CD4-positive, alpha-beta T cell (primary cell): ENCODE data around the gene FLII. TPM values are rescaled to one million over a fixed set of nuclear protein-coding genes. Genes with fewer than 3 reads are reported as not detected.

Experiments used
- ATAC-seq: fragments of 200-7000 bp; cut with Tn5 transposase; one replicate; pipeline ENCODE4 v1.10.0; 2022; ENCODE audit warnings: mild to moderate bottlenecking; ENCODE audit not compliant: poor library complexity
- CTCF ChIA-PET: fragments of 350-600 bp; sonication (Branson Sonifier 250); formaldehyde crosslinking; loops from one replicate; lab custom pipeline; 2021; ENCODE audit warnings: antibody characterized with exemption, inconsistent platforms; lab: Charles Lee
- POLR2A ChIA-PET: fragments of 350-600 bp; sonication (Branson Sonifier 250); formaldehyde crosslinking; loops from one replicate; lab custom pipeline; 2021; ENCODE audit warnings: antibody characterized with exemption, inconsistent platforms; lab: Charles Lee
- DNase-seq, 14 experiments: peaks; one replicate each; pipeline ENCODE4 v3.0.0-alpha.2; 2013 to 2020; ENCODE audit warnings: mixed read lengths in 2 of 14
- H3K27ac ChIP-seq, 2 donors: one replicate each; pipeline versions ENCODE4 v1.5.1 to v1.7.0; 2013; ENCODE audit warnings: low read length in 2 of 2, low read depth in 1 of 2, mild to moderate bottlenecking in 1 of 2
- H3K27me3 ChIP-seq, 2 experiments: 1 replicate in 1 of 2; 2 replicates in 1 of 2; pipeline versions ENCODE4 v1.6.1 to v1.7.0; 2013; ENCODE audit warnings: low read length in 2 of 2, control low read depth in 1 of 2, mild to moderate bottlenecking in 1 of 2, moderate library complexity in 1 of 2; ENCODE audit not compliant: insufficient read depth in 2 of 2, control insufficient read depth in 1 of 2
- H3K36me3 ChIP-seq: one replicate; pipeline ENCODE4 v1.6.1; 2013; ENCODE audit warnings: low read length, control low read depth; ENCODE audit not compliant: insufficient read depth
- H3K4me1 ChIP-seq: one replicate; pipeline ENCODE4 v1.6.1; 2013; ENCODE audit warnings: low read length, control low read depth; ENCODE audit not compliant: insufficient read depth
- H3K4me3 ChIP-seq: one replicate; pipeline ENCODE4 v1.5.1; 2013; ENCODE audit warnings: mild to moderate bottlenecking, low read length, moderate library complexity
- H3K9me3 ChIP-seq, 2 experiments: 1 replicate in 1 of 2; 2 replicates in 1 of 2; pipeline versions ENCODE4 v1.6.1 to v1.7.0; 2013; ENCODE audit warnings: low read length in 2 of 2, mild to moderate bottlenecking in 2 of 2, control low read depth in 1 of 2, moderate library complexity in 1 of 2; ENCODE audit not compliant: control insufficient read depth in 1 of 2, insufficient read depth in 1 of 2
- H3K27ac Mint-ChIP-seq: one replicate; pipeline ENCODE4 v1.8.0; 2020; ENCODE audit warnings: mixed read lengths
- H3K27me3 Mint-ChIP-seq: one replicate; pipeline ENCODE4 v1.8.0; 2021; ENCODE audit warnings: mixed read lengths
- H3K36me3 Mint-ChIP-seq: one replicate; pipeline ENCODE4 v1.8.0; 2021; ENCODE audit warnings: low read depth, mixed read lengths
- H3K4me1 Mint-ChIP-seq: one replicate; pipeline ENCODE4 v1.8.0; 2021; ENCODE audit warnings: low read depth, mixed read lengths
- H3K4me3 Mint-ChIP-seq: one replicate; pipeline ENCODE4 v1.8.0; 2020; ENCODE audit warnings: mild to moderate bottlenecking, mixed read lengths
- H3K9me3 Mint-ChIP-seq: one replicate; pipeline ENCODE4 v1.8.0; 2020; ENCODE audit warnings: mixed read lengths
- CTCF ChIP-seq: fragments of 200-600 bp; IDR thresholded peaks from one replicate; pipeline ENCODE4 v1.8.0; 2022; ENCODE audit warnings: antibody characterized with exemption, mild to moderate bottlenecking
- intact Hi-C, 2 experiments: fragments of 100-400 bp; cut with DNase I in 1 of 2; cut with micrococcal nuclease in 1 of 2; formaldehyde crosslinking; loops; one replicate each; pipeline versions ENCODE4 v1.15.1 to v1.9.0; 2023 to 2025; cut with DNase I, micrococcal nuclease
- total RNA-seq, 174 experiments: library from RNA in 2 of 174; stranded (reverse) in 2 of 174; gene quantifications; one replicate each; pipeline ENCODE4 v1.2.3 and lab custom pipeline; 2021 to 2026

FLII gene
- total RNA-seq, 2 experiments from 2014 or later, result 179 to 190 TPM

GRCh38 chr17:18247613-18248001 lies 10.9 kb downstream of the FLII start:
- peaks cover 77% of the 10 kb centered on the region for H3K36me3 ChIP-seq
- intact Hi-C loops, result loop anchor here (5.0 to 10.0 kb wide), 3 partner anchors 75 to 317 kb away; no protein-coding TSS in a partner anchor
- H3K4me3 ChIP-seq, result no peak overlapping the region
- peaks cover 67% of the 10 kb centered on the region for H3K36me3 Mint-ChIP-seq
- DNase-seq (no peak), ATAC-seq (no peak)
- no peak overlapping the region for H3K27ac ChIP-seq
- H3K4me3 Mint-ChIP-seq, result no peak overlapping the region
- H3K4me1 Mint-ChIP-seq, result peaks cover 5% of the 10 kb centered on the region
- H3K9me3 Mint-ChIP-seq, result no peaks in the 10 kb centered on the region
- POLR2A ChIA-PET, result interaction anchor here (0.8 kb wide), 2 partner anchors 13 to 64 kb away, joined by 3 to 4 read pairs; partner anchors contain the start of genes ALKBH5 and MIEF2
- peak overlapping the region; percentile 25 for H3K27ac Mint-ChIP-seq
- H3K9me3 ChIP-seq, result no peaks in the 10 kb centered on the region
- no peak for TF ChIP-seq CTCF
- no peaks in the 10 kb centered on the region for H3K4me1 ChIP-seq
- no peaks in the 10 kb centered on the region for H3K27me3 ChIP-seq
- CTCF ChIA-PET, result no interaction called here
- H3K27me3 Mint-ChIP-seq, result no peaks in the 10 kb centered on the region

DNA sequence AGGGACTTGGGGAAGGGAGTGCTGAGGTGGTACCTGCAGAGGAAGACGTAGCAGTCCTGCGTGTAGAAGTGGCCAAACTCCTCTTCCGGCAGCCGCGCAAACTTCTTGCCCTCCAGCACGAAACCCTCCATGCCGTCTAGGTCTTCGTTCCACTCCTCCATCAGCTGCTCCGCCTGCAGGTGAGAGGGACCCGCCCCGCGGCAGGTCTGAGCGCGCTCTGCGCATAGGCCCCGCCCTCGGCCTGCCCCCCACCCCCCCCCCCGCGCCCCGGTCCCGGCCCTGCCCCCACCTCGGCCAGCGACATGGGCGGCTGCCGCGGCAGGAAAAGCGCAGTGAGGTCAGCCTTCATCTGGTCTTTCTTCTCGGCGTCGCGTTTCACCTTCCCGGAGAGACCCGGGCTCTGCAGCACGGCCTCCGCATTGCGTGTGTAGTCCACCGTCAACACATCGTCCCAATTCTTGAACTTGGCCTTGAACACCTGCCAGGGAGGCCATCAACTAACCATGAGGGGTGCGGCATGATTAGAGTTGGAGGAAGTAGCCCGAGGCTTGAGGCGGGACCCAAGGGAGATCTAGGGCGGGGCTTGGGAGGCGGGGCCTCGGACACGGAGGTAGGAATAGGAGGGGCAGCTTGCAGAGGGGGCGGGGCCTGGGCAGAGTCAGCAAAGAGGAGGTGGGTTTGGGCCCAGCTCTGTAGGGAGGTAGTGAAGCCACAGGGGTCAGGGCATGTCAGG lies 11.5 kb downstream of the FLII start:
- DNase-seq (peak in 3 of 14 experiments; percentile 15 to 53 (median 52)), ATAC-seq (peak; percentile 17)
- Histone ChIP-seq H3K4me3 (no peak overlapping the region), H3K27ac (no peak overlapping the region), H3K9me3 (no peaks in the 10 kb centered on the region), H3K4me1 (no peaks in the 10 kb centered on the region), H3K27me3 (no peaks in the 10 kb centered on the region), H3K36me3 (peaks cover 73% of the 10 kb centered on the region)
- no peak for TF ChIP-seq CTCF
- Mint-ChIP-seq H3K4me1 (peaks cover 5% of the 10 kb centered on the region), H3K4me3 (no peak overlapping the region), H3K9me3 (no peaks in the 10 kb centered on the region), H3K36me3 (peaks cover 64% of the 10 kb centered on the region), H3K27ac (no peak overlapping the region), H3K27me3 (no peaks in the 10 kb centered on the region)
- CTCF ChIA-PET, result no interaction called here
- intact Hi-C loops, result loop anchor here (5.0 to 10.0 kb wide), 3 partner anchors 75 to 318 kb away; no protein-coding TSS in a partner anchor
- POLR2A ChIA-PET, result interaction anchor here (0.8 kb wide), 2 partner anchors 14 to 63 kb away, joined by 3 to 4 read pairs; partner anchors contain the start of genes ALKBH5 and MIEF2

DNA sequence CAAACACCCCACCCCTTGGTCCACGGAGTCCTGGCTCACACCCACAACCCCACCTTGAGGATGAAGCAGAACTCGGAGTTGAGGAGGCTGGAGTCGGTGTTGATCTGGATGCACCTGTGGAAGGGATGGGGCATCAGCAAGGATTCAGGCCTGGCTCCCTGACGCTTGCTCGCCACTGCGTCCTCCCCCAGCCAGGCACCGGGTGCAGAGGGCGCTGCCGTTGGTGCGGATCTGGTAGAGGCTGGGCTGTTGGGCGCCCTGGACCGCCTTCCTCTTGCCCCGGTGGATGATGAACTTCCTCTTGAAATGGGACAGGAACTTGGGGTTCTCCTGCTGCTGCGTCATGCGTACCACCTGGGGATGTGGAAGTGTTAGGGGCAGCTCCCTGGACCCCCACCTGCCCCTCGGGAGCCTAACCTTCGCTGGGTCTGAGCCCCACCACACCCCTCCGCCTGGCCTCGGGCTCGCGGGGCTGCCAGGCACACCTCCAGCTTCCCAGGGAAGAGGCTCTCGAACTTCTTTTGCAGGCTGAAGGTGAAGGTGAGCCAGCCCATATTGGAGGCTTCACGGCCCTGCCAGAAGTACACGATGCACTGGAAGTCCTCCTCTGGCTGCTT lies 12.3 kb downstream of the FLII start:
- no peaks in the 10 kb centered on the region for H3K4me1 ChIP-seq
- Mint-ChIP-seq H3K27me3 (no peaks in the 10 kb centered on the region), H3K9me3 (no peaks in the 10 kb centered on the region), H3K36me3 (peaks cover 60% of the 10 kb centered on the region), H3K4me1 (peaks cover 5% of the 10 kb centered on the region), H3K27ac (no peak overlapping the region), H3K4me3 (no peak overlapping the region)
- intact Hi-C loops, result loop anchor here (5.0 to 10.0 kb wide), 3 partner anchors 76 to 319 kb away; no protein-coding TSS in a partner anchor
- no peak overlapping the region for H3K4me3 ChIP-seq
- POLR2A ChIA-PET, result no interaction called here
- DNase-seq (no peak), ATAC-seq (no peak)
- H3K27me3 ChIP-seq, result no peaks in the 10 kb centered on the region
- no peak overlapping the region for H3K27ac ChIP-seq
- H3K9me3 ChIP-seq, result no peaks in the 10 kb centered on the region
- TF ChIP-seq CTCF, result no peak
- H3K36me3 ChIP-seq, result peaks cover 68% of the 10 kb centered on the region
- CTCF ChIA-PET, result no interaction called here
